ENCODE measurements around the gene SHANK1.

GRCh38 chr19:50663482-50663790, 56.2 kb downstream of the SHANK1 start:
- TF ChIP-seq CTCF (IDR thresholded peaks at IDR 0.05; ENCODE audit: low read depth, low read length, missing input control) (no peak), TAF1 (conservative IDR thresholded peaks at IDR 0.05) (no peak), RAD21 (IDR thresholded peaks at IDR 0.05) (no peak), EGR1 (IDR thresholded peaks at IDR 0.05; ENCODE audit: low read depth in 2 of 2) (no peak), HNF4A (conservative IDR thresholded peaks at IDR 0.05) (peak in 1 of 2 donors; percentile 15), JUND (IDR thresholded peaks at IDR 0.05) (no peak), HNF4G (IDR thresholded peaks at IDR 0.05) (no peak)
- TF ChIP-seq, protein P1, sequence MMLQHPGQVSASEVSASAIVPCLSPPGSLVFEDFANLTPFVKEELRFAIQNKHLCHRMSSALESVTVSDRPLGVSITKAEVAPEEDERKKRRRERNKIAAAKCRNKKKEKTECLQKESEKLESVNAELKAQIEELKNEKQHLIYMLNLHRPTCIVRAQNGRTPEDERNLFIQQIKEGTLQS (IDR thresholded peaks at IDR 0.05) = no peak

Measured in liver (tissue), 3 donors.